IMR-90 (cell line): ENCODE data around the gene SLC9A9. TPM values are rescaled to one million over a fixed set of nuclear protein-coding genes. Genes with fewer than 3 reads are reported as not detected.

Source experiments
- ATAC-seq: fragments of 200-7000 bp; cut with Tn5 transposase; 2 replicates; pipeline ENCODE4 v1.9.1; 2020; ENCODE audit warnings: low read depth, mild to moderate bottlenecking, moderate library complexity
- BruUV-seq: library from RNA; stranded (reverse); fragments of 400-500 nt; replicated peaks from 2 replicates; lab custom pipeline; 2021; lab: Mats Ljungman, UMichigan
- CTCF ChIA-PET: fragments of 300-600 bp; formaldehyde crosslinking; extraction: SDS; loops from one replicate; lab custom pipeline; 2021; ENCODE audit warnings: antibody characterized with exemption; lab: Yijun Ruan, JAX
- POLR2A ChIA-PET: fragments of 300-600 bp; sonication (Branson Sonifier 250); formaldehyde crosslinking; loops from one replicate; lab custom pipeline; 2022; ENCODE audit warnings: antibody characterized with exemption; ENCODE audit not compliant: unreplicated experiment; lab: Charles Lee
- DNase-seq: peaks from one replicate; pipeline ENCODE4 v3.0.0; 2013
- H2AFZ ChIP-seq: replicated peaks from 2 replicates; pipeline ENCODE3; 2013; ENCODE audit warnings: low read length, mild to moderate bottlenecking; ENCODE audit not compliant: poor library complexity
- H2AK5ac ChIP-seq: 2 replicates; pipeline ENCODE4 v1.6.1; 2013; ENCODE audit warnings: low read depth, low read length, inconsistent platforms
- H2AK9ac ChIP-seq: replicated peaks from 2 replicates; pipeline ENCODE3; 2013; ENCODE audit warnings: mild to moderate bottlenecking, low read depth, low read length, moderate library complexity; ENCODE audit not compliant: poor library complexity
- H2BK120ac ChIP-seq: 2 replicates; pipeline ENCODE4 v1.6.1; 2013; ENCODE audit warnings: low read depth, low read length, inconsistent platforms
- H2BK15ac ChIP-seq: 3 replicates; pipeline ENCODE4 v1.6.1; 2013; ENCODE audit warnings: low read depth, low read length, inconsistent platforms
- H2BK20ac ChIP-seq: 2 replicates; pipeline ENCODE4 v1.6.1; 2013; ENCODE audit warnings: low read depth, mild to moderate bottlenecking, inconsistent platforms, low read length, moderate library complexity
- H2BK5ac ChIP-seq: 2 replicates; pipeline ENCODE4 v1.6.1; 2013; ENCODE audit warnings: mild to moderate bottlenecking, low read depth, low read length, inconsistent platforms; ENCODE audit not compliant: poor library complexity, severe bottlenecking
- H3K14ac ChIP-seq: replicated peaks from 2 replicates; pipeline ENCODE4 v1.6.1; 2013; ENCODE audit warnings: low read depth, low read length, inconsistent platforms
- H3K18ac ChIP-seq: 2 replicates; pipeline ENCODE4 v1.6.1; 2013; ENCODE audit warnings: low read depth, low read length, control low read depth
- H3K23ac ChIP-seq: 2 replicates; pipeline ENCODE4 v1.6.1; 2013; ENCODE audit warnings: low read depth, low read length, inconsistent platforms
- H3K27ac ChIP-seq: 2 replicates; pipeline ENCODE4 v1.5.1; 2013; ENCODE audit warnings: mild to moderate bottlenecking, control low read depth, low read length; ENCODE audit not compliant: insufficient read depth
- H3K27me3 ChIP-seq: 2 replicates; pipeline ENCODE4 v1.6.1; 2013; ENCODE audit warnings: low read length; ENCODE audit not compliant: control insufficient read depth, insufficient read depth
- H3K36me3 ChIP-seq: 2 replicates; pipeline ENCODE4 v1.6.1; 2013; ENCODE audit warnings: low read length, mixed read lengths; ENCODE audit not compliant: control insufficient read depth, insufficient read depth
- H3K4ac ChIP-seq: 2 replicates; pipeline ENCODE4 v1.6.1; 2013; ENCODE audit warnings: low read depth, low read length, inconsistent platforms
- H3K4me1 ChIP-seq: 2 replicates; pipeline ENCODE4 v1.6.1; 2013; ENCODE audit warnings: low read length, mixed read lengths; ENCODE audit not compliant: control insufficient read depth, insufficient read depth
- H3K4me2 ChIP-seq: 2 replicates; pipeline ENCODE4 v1.6.1; 2013; ENCODE audit warnings: low read depth, mild to moderate bottlenecking, control low read depth, low read length, moderate library complexity
- H3K4me3 ChIP-seq: 2 replicates; pipeline ENCODE4 v1.5.1; 2013; ENCODE audit warnings: low read depth, mild to moderate bottlenecking, control low read depth, low read length, moderate library complexity; ENCODE audit not compliant: insufficient read depth
- H3K56ac ChIP-seq: 2 replicates; pipeline ENCODE4 v1.6.1; 2013; ENCODE audit warnings: low read length, inconsistent platforms; ENCODE audit not compliant: insufficient read depth; ENCODE audit errors: extremely low read depth
- H3K79me1 ChIP-seq, 2 experiments: 2 replicates each; pipeline ENCODE4 v1.6.1; 2013; ENCODE audit warnings: low read length in 2 of 2, inconsistent platforms in 1 of 2, low read depth in 1 of 2
- H3K9ac ChIP-seq: 2 replicates; pipeline ENCODE4 v1.6.1; 2013; ENCODE audit warnings: low read depth, low read length, control low read depth
- H3K9me1 ChIP-seq: 2 replicates; pipeline ENCODE4 v1.6.1; 2013; ENCODE audit warnings: low read length, inconsistent platforms; ENCODE audit not compliant: insufficient read depth
- H3K9me3 ChIP-seq: 2 replicates; pipeline ENCODE4 v1.6.1; 2013; ENCODE audit warnings: low read length; ENCODE audit not compliant: control insufficient read depth, insufficient read depth
- H4K20me1 ChIP-seq: 2 replicates; pipeline ENCODE4 v1.6.1; 2013; ENCODE audit warnings: low read length, inconsistent platforms; ENCODE audit not compliant: insufficient read depth
- H4K5ac ChIP-seq: 2 replicates; pipeline ENCODE4 v1.6.1; 2013; ENCODE audit warnings: mild to moderate bottlenecking, low read depth, low read length, control low read depth
- H4K8ac ChIP-seq, 2 experiments: 2 replicates each; pipeline ENCODE4 v1.6.1; 2013; ENCODE audit warnings: low read depth in 2 of 2, low read length in 2 of 2, control low read depth in 1 of 2, inconsistent platforms in 1 of 2
- H4K91ac ChIP-seq: 2 replicates; pipeline ENCODE4 v1.6.1; 2013; ENCODE audit warnings: low read depth, low read length, inconsistent platforms; ENCODE audit not compliant: insufficient read depth
- BHLHE40 ChIP-seq: fragments of 150-350 bp; IDR thresholded peaks from 2 replicates; pipeline ENCODE4 v1.6.1; 2016; ENCODE audit warnings: mild to moderate bottlenecking, low read depth, low read length
- CEBPB ChIP-seq: IDR thresholded peaks from 2 replicates; pipeline ENCODE4 v1.6.1; 2012; ENCODE audit warnings: low read depth, low read length, improper control_type of control experiment
- CHD1 ChIP-seq: IDR thresholded peaks from 2 replicates; pipeline ENCODE4 v1.6.1; 2012; ENCODE audit warnings: low read depth, low read length, improper control_type of control experiment
- CTCF ChIP-seq: conservative IDR thresholded peaks from 2 replicates; pipeline ENCODE4 v1.5.1; 2012; ENCODE audit warnings: mild to moderate bottlenecking, low read depth, low read length, improper control_type of control experiment
- ELK1 ChIP-seq: fragments of 150-350 bp; IDR thresholded peaks from 2 replicates; pipeline ENCODE4 v1.6.1; 2016; ENCODE audit warnings: low read depth, mild to moderate bottlenecking, low read length, moderate library complexity, borderline replicate concordance
- FOS ChIP-seq: fragments of 150-350 bp; IDR thresholded peaks from 2 replicates; pipeline ENCODE4 v1.6.1; 2016; ENCODE audit warnings: low read depth, low read length
- MAFK ChIP-seq: IDR thresholded peaks from 2 replicates; pipeline ENCODE4 v1.6.1; 2012; ENCODE audit warnings: low read depth, low read length, improper control_type of control experiment
- MAZ ChIP-seq: IDR thresholded peaks from 2 replicates; pipeline ENCODE4 v1.6.1; 2012; ENCODE audit warnings: low read depth, mild to moderate bottlenecking, low read length, improper control_type of control experiment, moderate library complexity, borderline replicate concordance
- MXI1 ChIP-seq: IDR thresholded peaks from 2 replicates; pipeline ENCODE4 v1.6.1; 2012; ENCODE audit warnings: low read depth, mild to moderate bottlenecking, low read length, moderate library complexity, borderline replicate concordance
- NFE2L2 ChIP-seq: fragments of 150-350 bp; IDR thresholded peaks from 2 replicates; pipeline ENCODE4 v1.6.1; 2016; ENCODE audit warnings: low read depth, mild to moderate bottlenecking, low read length
- POLR2A ChIP-seq: IDR thresholded peaks from 2 replicates; pipeline ENCODE4 v1.6.1; 2012; ENCODE audit warnings: mild to moderate bottlenecking, low read depth, low read length
- RAD21 ChIP-seq: IDR thresholded peaks from 2 replicates; pipeline ENCODE4 v1.6.1; 2012; ENCODE audit warnings: low read length, improper control_type of control experiment
- RCOR1 ChIP-seq: IDR thresholded peaks from 2 replicates; pipeline ENCODE4 v1.6.1; 2012; ENCODE audit warnings: mild to moderate bottlenecking, low read length, improper control_type of control experiment; ENCODE audit not compliant: insufficient replicate concordance
- RFX5 ChIP-seq: IDR thresholded peaks from 2 replicates; pipeline ENCODE4 v1.8.0; 2012; ENCODE audit warnings: low read depth, mild to moderate bottlenecking, low read length, moderate library complexity
- SMC3 ChIP-seq: fragments of 150-350 bp; IDR thresholded peaks from 2 replicates; pipeline ENCODE4 v1.6.1; 2016; ENCODE audit warnings: low read depth, mild to moderate bottlenecking, antibody characterized with exemption, low read length, moderate library complexity
- WGBS, 2 experiments: methylation state at CpG; one replicate each; pipeline versions ENCODE4 v1.1.5 to v1.1.7; 2013; ENCODE audit warnings: missing lambda C conversion rate in 2 of 2; ENCODE audit not compliant: insufficient read length in 1 of 2; ENCODE audit errors: extremely low coverage in 2 of 2; 5-methylcytosine and 5-hydroxymethylcytosine counted together
- dilution Hi-C: fragments of 300-500 bp; cut with HindIII; formaldehyde crosslinking; loops from one replicate; pipeline ENCODE4 v1.14.3; 2018; ENCODE audit warnings: low sequenced_read_pairs; ENCODE audit not compliant: unreplicated experiment
- in situ Hi-C: fragments of 300-500 bp; cut with MboI; formaldehyde crosslinking; loops from 3 replicates; pipeline ENCODE4 v1.14.3; 2019; ENCODE audit warnings: low sequenced_read_pairs, inconsistent platforms, mixed read lengths
- intact Hi-C: fragments of 100-400 bp; cut with micrococcal nuclease; formaldehyde crosslinking; loops from 2 replicates; pipeline ENCODE4 v1.10.0; 2022
- polyA plus RNA-seq, 3 experiments: library from polyadenylated mRNA; depleted of rRNA; stranded (reverse); fragments of >200 nt; gene quantifications; 2 replicates each; pipeline ENCODE4 v1.2.3, GENCODE V29; 2012; ENCODE audit warnings: low replicate concordance in 1 of 3
- total RNA-seq: library from RNA; depleted of rRNA; stranded (reverse); fragments of >200 nt; gene quantifications from 2 replicates; pipeline ENCODE4 v1.2.3, GENCODE V29; 2012
- TF ChIP-seq, protein P1 (sequence below): fragments of 150-350 bp; IDR thresholded peaks from 2 replicates; pipeline ENCODE4 v1.6.1; 2017; ENCODE audit warnings: mild to moderate bottlenecking, antibody characterized with exemption, low read length, low read depth

SLC9A9 gene
- total and polyA plus RNA-seq, 2 of the 4 experiments (the other 2 are of a cell fraction): 1.4 to 2.3 TPM

DNA sequence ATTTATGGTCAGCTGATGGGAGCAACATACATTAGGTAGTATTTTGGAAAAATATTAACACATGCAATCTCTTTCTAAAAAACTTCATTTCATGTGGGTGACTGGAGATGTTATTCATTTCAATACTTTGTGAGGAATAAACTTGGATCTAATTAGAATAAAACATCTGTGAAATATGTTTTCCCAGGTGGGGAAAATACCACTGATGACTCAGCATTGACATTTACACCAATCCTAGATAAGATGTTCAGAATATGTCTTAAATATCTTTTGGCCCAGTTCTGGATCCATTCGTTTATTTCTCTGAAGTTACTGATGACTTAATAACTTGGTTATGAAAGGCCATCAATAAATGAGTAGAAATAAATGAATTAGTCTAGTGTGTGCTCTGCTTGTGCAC, 481.1 kb downstream of the SLC9A9 start:
- no peak overlapping the region for H3K27ac ChIP-seq
- no peak overlapping the region for H2AK9ac ChIP-seq
- DNase-seq (no peak), ATAC-seq (no peak)
- H3K4me1 ChIP-seq: no peaks in the 10 kb centered on the region
- BruUV-seq: no TSS peak
- dilution Hi-C loops: no loop called here
- H3K4me2 ChIP-seq: no peak overlapping the region
- no peak overlapping the region for H4K5ac ChIP-seq
- H3K79me1 ChIP-seq: no peaks in the 10 kb centered on the region
- intact Hi-C loops: no loop called here
- no peak overlapping the region for H3K4ac ChIP-seq
- H2AFZ ChIP-seq: no peak overlapping the region
- H3K27me3 ChIP-seq: no peaks in the 10 kb centered on the region
- no peak overlapping the region for H3K56ac ChIP-seq
- ChIA-PET CTCF (no interaction called here), POLR2A (no interaction called here)
- no peaks in the 10 kb centered on the region for H4K20me1 ChIP-seq
- no peaks in the 10 kb centered on the region for H3K36me3 ChIP-seq
- no peak overlapping the region for H2BK120ac ChIP-seq
- no peak overlapping the region for H3K4me3 ChIP-seq
- no peak overlapping the region for H4K91ac ChIP-seq
- H2BK20ac ChIP-seq: no peak overlapping the region
- no peaks in the 10 kb centered on the region for H3K9me3 ChIP-seq
- H3K18ac ChIP-seq: no peak overlapping the region
- H2AK5ac ChIP-seq: no peak overlapping the region
- TF ChIP-seq POLR2A (no peak), RFX5 (no peak), FOS (no peak), ELK1 (no peak), BHLHE40 (no peak), MAZ (no peak), SMC3 (no peak), MAFK (no peak), NFE2L2 (no peak), RCOR1 (no peak), CHD1 (no peak), CTCF (no peak), MXI1 (no peak), RAD21 (no peak), CEBPB (no peak)
- TF ChIP-seq, protein P1, sequence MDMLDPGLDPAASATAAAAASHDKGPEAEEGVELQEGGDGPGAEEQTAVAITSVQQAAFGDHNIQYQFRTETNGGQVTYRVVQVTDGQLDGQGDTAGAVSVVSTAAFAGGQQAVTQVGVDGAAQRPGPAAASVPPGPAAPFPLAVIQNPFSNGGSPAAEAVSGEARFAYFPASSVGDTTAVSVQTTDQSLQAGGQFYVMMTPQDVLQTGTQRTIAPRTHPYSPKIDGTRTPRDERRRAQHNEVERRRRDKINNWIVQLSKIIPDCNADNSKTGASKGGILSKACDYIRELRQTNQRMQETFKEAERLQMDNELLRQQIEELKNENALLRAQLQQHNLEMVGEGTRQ: no peak
- no peaks in the 10 kb centered on the region for H3K9me1 ChIP-seq
- 17% methylated on average over 1 of the region's 1 CpG; no CpG with 5 or more reads in 1 of the 2 experiments for WGBS, 2 experiments
- in situ Hi-C loops: no loop called here
- H3K14ac ChIP-seq: no peak overlapping the region
- H3K9ac ChIP-seq: no peak overlapping the region
- no peak overlapping the region for H3K23ac ChIP-seq
- H2BK5ac ChIP-seq: no peak overlapping the region
- no peak overlapping the region for H4K8ac ChIP-seq
- no peak overlapping the region for H2BK15ac ChIP-seq
